ENCODE measurements around the gene CTNNA3. TPM values are rescaled to one million over a fixed set of nuclear protein-coding genes. Genes with fewer than 3 reads are reported as not detected.

Gene CTNNA3
- total RNA-seq, 2 donors from 2014 or later = under 0.01 to 0.33 TPM

DNA sequence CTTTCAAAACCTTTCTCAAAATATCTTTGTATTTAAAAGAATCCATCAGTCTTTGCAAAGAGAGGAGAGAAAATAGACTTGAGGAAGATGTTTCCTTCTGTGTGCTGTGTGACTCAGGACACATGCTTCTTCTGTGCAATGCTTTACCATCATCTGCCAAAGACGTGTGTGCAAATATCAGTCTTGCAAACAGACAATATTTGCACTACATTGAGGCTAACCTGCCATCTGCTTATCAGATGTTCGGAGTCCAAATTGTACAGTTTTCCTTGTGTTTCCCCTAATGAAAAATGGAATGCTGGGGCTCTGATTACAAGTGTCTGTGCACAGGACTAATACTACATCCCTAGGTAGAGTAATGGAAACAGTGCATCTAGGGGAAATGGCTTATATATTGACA lies 1123.3 kb downstream of the CTNNA3 start:
- Histone ChIP-seq H3K9me3 (no peaks in the 10 kb centered on the region), H3K4me3 (no peak overlapping the region), H3K27me3 (no peaks in the 10 kb centered on the region), H3K36me3 (replicated peaks in 1 of 2; ENCODE audit: insufficient read depth in 1 of 2, low read depth in 2 of 2) (no peaks in the 10 kb centered on the region), H3K27ac (no peak overlapping the region), H3K4me1 (no peaks in the 10 kb centered on the region)
- TF ChIP-seq CTCF (IDR thresholded peaks at IDR 0.05) (no peak), POLR2A (IDR thresholded peaks at IDR 0.05) (no peak)
- intact Hi-C loops (cut with DNase I) = no loop called here
- ATAC-seq (no peak), DNase-seq (no peak)
- 5 to 29% methylated on average over 2 of the region's 2 CpGs for WGBS, 2 donors

- Histone ChIP-seq H3K4me3 (no peak overlapping the region), H3K27me3 (no peaks in the 10 kb centered on the region), H3K4me1 (no peaks in the 10 kb centered on the region), H3K9me3 (no peaks in the 10 kb centered on the region), H3K36me3 (replicated peaks in 1 of 2; ENCODE audit: insufficient read depth in 1 of 2, low read depth in 2 of 2) (no peaks in the 10 kb centered on the region), H3K27ac (no peak overlapping the region)
- TF ChIP-seq POLR2A (IDR thresholded peaks at IDR 0.05) = no peak
- TF ChIP-seq CTCF (IDR thresholded peaks at IDR 0.05) = no peak
- DNase-seq (no peak), ATAC-seq (no peak)
- intact Hi-C loops (cut with DNase I) = no loop called here
- WGBS, 2 donors = 69 to 71% methylated on average over 4 of the region's 4 CpGs
Observed at GRCh38 chr10:66565999-66566398, 1130.0 kb downstream of the CTNNA3 start.

- Histone ChIP-seq H3K4me3 (no peak overlapping the region), H3K9me3 (no peaks in the 10 kb centered on the region), H3K27ac (no peak overlapping the region), H3K4me1 (no peaks in the 10 kb centered on the region), H3K27me3 (no peaks in the 10 kb centered on the region), H3K36me3 (replicated peaks in 1 of 2; ENCODE audit: insufficient read depth in 1 of 2, low read depth in 2 of 2) (no peaks in the 10 kb centered on the region)
- DNase-seq (no peak), ATAC-seq (no peak)
- intact Hi-C loops (cut with DNase I) = no loop called here
- TF ChIP-seq POLR2A (IDR thresholded peaks at IDR 0.05) (no peak), CTCF (IDR thresholded peaks at IDR 0.05) (no peak)
- 64 to 67% methylated on average over 3 of the region's 3 CpGs for WGBS, 2 donors
Observed at GRCh38 chr10:66564287-66564686, 1131.7 kb downstream of the CTNNA3 start.

DNA sequence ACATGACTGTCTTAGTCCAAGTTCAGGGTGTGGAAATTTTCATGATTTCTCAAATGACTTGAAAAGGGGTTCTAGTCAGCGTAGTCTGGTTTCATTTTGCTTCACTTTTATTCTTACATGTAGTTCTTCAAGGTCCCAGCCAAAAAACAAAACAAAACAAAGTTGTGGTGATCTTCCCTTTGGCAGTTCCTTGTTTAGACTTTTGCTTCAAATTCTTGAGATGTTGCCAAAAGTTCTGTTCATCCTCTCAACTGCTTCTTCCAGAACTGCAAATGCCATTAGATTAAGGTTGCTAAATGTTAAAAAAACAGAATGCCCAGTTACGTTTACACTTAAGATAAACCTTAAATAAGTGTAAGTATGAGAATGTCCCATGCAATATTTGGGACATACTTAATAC lies 1140.9 kb downstream of the CTNNA3 start:
- peaks cover 4% of the 10 kb centered on the region for H3K4me1 ChIP-seq
- ATAC-seq (no peak), DNase-seq (no peak)
- intact Hi-C loops (cut with DNase I) = no loop called here
- H3K27me3 ChIP-seq = no peaks in the 10 kb centered on the region
- no peak overlapping the region for H3K4me3 ChIP-seq
- TF ChIP-seq CTCF (IDR thresholded peaks at IDR 0.05) = no peak
- no peak for TF ChIP-seq POLR2A (IDR thresholded peaks at IDR 0.05)
- 68 to 78% methylated on average over 2 of the region's 2 CpGs for WGBS, 2 donors
- no peaks in the 10 kb centered on the region for H3K9me3 ChIP-seq
- H3K36me3 ChIP-seq (replicated peaks in 1 of 2; ENCODE audit: insufficient read depth in 1 of 2, low read depth in 2 of 2) = no peaks in the 10 kb centered on the region
- no peak overlapping the region for H3K27ac ChIP-seq

DNA sequence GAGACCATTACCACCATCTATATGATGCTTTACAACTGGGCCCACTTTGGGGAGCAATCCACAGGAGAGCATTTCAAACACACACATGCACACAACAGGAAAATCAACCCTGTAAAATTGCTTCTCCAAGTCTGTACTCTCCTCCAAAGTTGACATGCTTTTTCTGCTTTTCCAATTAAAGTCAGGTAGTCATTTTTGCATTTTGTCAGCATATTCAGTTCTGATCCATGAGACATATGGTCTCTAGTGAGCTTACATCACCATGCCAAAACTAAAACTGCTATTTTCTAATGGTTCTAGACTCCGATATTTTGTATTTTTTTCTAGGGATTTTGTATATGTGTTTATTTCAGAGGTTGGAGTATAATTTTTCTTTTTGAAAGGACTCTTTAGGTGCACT lies 1143.7 kb downstream of the CTNNA3 start:
- Histone ChIP-seq H3K9me3 (no peaks in the 10 kb centered on the region), H3K4me3 (no peak overlapping the region), H3K36me3 (replicated peaks in 1 of 2; ENCODE audit: insufficient read depth in 1 of 2, low read depth in 2 of 2) (no peaks in the 10 kb centered on the region), H3K4me1 (peaks cover 4% of the 10 kb centered on the region), H3K27ac (no peak overlapping the region), H3K27me3 (no peaks in the 10 kb centered on the region)
- TF ChIP-seq POLR2A (IDR thresholded peaks at IDR 0.05) (no peak), CTCF (IDR thresholded peaks at IDR 0.05) (no peak)
- no peak for DNase-seq
- intact Hi-C loops (cut with DNase I) = no loop called here
- WGBS, 2 donors = 79 to 94% methylated on average over 1 of the region's 1 CpG
- no peak for ATAC-seq
